Prostate gland (tissue), 2 donors: ENCODE data around the gene NSD2. TPM values are rescaled to one million over a fixed set of nuclear protein-coding genes. Genes with fewer than 3 reads are reported as not detected.

Experiments
- DNase-seq: peaks from one replicate; pipeline ENCODE4 v3.0.0-alpha.2; 2019; ENCODE audit warnings: low spot score
- H3K27ac ChIP-seq, 2 donors: fragments of 200-600 bp; sonication (generic); 2 replicates each; pipeline ENCODE4 v1.5.1; 2017 to 2019
- H3K27me3 ChIP-seq: fragments of 200-600 bp; sonication (generic); replicated peaks from 2 replicates; pipeline ENCODE4 v1.5.1; 2019; ENCODE audit not compliant: insufficient read depth
- H3K36me3 ChIP-seq, 2 donors: fragments of 200-600 bp; sonication (generic); 1 replicate in 1 of 2; 2 replicates in 1 of 2; pipeline versions ENCODE4 v1.5.1 to v1.8.1; 2017 to 2019
- H3K4me1 ChIP-seq: fragments of 200-600 bp; sonication (generic); replicated peaks from 2 replicates; pipeline ENCODE4 v1.5.1; 2019
- H3K4me3 ChIP-seq, 2 donors: fragments of 200-600 bp; sonication (generic); 2 replicates each; pipeline ENCODE4 v1.5.1; 2017 to 2019
- H3K9me3 ChIP-seq: fragments of 200-600 bp; sonication (generic); 2 replicates; pipeline ENCODE4 v1.5.1; 2017
- POLR2A ChIP-seq: fragments of 450-650 bp; IDR thresholded peaks from one replicate; pipeline ENCODE4 v1.6.1; 2016; ENCODE audit warnings: antibody characterized with exemption, mild to moderate bottlenecking
- POLR2AphosphoS5 ChIP-seq: sonication (generic); formaldehyde crosslinking; IDR thresholded peaks from one replicate; pipeline ENCODE4 v1.6.1; 2017; ENCODE audit warnings: antibody characterized with exemption
- WGBS: methylation state at CpG from one replicate; pipeline ENCODE4 v1.1.5; 2018; 5-methylcytosine and 5-hydroxymethylcytosine counted together
- intact Hi-C: fragments of 100-400 bp; cut with DNase I; formaldehyde crosslinking; loops from one replicate; pipeline ENCODE4 v1.14.2; 2022
- total RNA-seq, 2 donors: library from RNA; depleted of rRNA; stranded (reverse); fragments of >200 nt; gene quantifications; one replicate each; pipeline ENCODE4 v1.1.0, GENCODE V29; 2016
- TF ChIP-seq, protein P1 (sequence below), 4 experiments: fragments of 200-600 bp in 2 of 4; fragments of 450-650 bp in 2 of 4; sonication (generic) in 2 of 4; IDR thresholded peaks; 1 replicate in 3 of 4; 2 replicates in 1 of 4; pipeline ENCODE4 v1.5.1; 2016 to 2019; ENCODE audit warnings: antibody characterized with exemption in 4 of 4, mild to moderate bottlenecking in 2 of 4, moderate library complexity in 2 of 4

Gene NSD2
- 10 to 100 TPM; 18.0 to 75.0 TPM for total RNA-seq

DNA sequence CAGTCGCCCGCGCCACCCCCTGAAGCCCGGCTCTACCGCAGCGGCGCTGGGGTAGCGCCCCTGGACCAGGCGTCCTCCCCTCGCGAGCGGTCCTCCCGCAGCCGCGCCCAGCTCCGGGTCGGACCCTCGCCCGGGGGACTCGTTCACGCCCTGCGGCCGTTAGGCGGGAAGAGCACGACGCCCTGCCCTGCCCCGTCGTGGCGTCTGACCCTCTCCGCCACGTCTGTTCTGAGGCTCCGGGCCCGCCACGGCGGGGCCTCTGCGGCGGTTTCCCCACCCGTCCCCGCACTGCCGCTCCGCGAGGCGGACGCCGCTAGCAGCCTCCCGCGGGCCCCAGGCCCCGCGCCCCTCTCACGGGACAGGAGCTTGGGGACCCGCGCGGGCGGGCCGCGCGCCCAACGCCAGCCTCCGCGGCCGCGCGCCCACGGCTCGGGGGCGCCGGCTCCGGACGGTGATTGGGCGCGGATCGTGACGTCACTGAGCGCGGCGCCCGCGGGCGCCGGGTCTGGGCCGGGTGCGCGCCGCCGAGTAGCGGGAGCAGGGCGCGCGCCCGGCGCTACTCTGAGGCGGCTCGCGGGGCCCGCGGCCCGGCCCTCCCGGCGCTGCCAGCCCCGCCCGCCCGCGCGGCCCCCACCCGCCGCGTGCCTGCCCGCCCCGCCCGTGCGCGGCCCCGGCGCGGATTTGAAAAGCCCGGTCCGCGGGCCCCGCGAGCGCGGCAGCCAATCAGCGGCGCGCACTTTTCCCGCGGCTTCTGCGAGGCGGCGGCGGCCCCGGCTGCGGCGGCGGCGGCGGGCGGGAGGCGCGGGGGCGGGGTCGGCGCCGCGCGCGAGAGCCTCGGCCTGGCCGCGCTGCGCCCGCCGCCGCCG is at the start of gene NSD2:
TSS of gene NSD2 (plus strand) at position 816 of the 866 bp plus-strand sequence. CDS start 29,262 bp downstream, outside the sequence.
- intact Hi-C loops: loop anchor here (2.0 kb wide), 1 partner anchor 14 kb away; the partner anchor contains the start of gene LETM1
- DNase-seq: peak; percentile 87
- no peaks in the 10 kb centered on the region for H3K36me3 ChIP-seq
- H3K4me3 ChIP-seq: peak within 1 kb of the TSS; percentile 83 to 93
- peaks cover 2% of the 10 kb centered on the region for H3K4me1 ChIP-seq
- peak; percentile 55 for TF ChIP-seq POLR2A
- TF ChIP-seq POLR2AphosphoS5: no peak
- H3K9me3 ChIP-seq: no peaks in the 10 kb centered on the region
- H3K27ac ChIP-seq: peak within 1 kb of the TSS; percentile 97 to 99
- WGBS: under 1% methylated on average over 83 of the region's 155 CpGs
- H3K27me3 ChIP-seq: no peaks in the 10 kb centered on the region

DNA sequence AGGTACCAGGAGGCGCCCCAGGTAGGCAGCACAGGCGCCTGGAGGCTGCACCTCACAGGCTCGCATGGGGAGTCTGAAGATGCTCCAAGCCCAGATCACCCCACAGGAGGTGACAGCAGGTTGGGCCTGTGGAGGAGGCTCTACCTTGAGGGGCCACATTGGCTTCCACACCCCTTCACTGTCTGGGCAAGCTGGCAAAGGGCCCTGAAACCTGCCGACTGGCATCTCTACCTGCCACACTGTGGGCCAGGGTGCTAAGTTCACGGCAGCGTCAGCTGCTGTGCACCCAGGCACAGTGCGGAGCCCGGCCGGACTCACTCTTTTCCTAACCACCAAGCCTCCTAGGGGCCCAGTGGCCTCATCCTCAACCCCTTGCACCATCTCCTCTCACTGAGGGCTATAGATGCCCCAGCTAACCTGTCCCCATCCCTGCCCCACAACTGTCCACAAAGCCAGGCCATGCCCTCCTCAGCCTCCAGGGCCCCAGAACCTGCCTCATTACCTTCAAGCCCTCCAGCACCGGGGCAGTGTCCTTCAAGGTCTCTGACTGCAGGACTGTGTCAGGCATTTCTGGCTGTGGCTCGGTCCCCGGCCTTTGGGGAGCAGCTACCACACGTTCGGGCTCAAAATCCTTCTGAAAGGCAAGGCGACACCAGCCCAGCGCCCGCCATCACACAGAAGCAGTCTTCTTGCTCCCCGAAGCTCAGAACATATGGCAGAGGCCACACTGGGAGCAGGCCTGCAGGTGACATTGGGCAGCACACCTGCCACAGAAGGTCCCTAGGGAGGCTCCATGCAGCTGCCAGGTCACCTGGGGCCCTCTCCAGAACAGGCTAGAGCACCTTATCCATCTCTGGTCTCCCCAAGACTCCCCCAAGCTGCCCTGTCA is 49.3 kb upstream of the NSD2 start:
- WGBS: 93% methylated on average over 18 of the region's 18 CpGs
- H3K27ac ChIP-seq: no peak overlapping the region
- H3K27me3 ChIP-seq: no peaks in the 10 kb centered on the region
- TF ChIP-seq POLR2A (no peak), POLR2AphosphoS5 (no peak)
- TF ChIP-seq, protein P1, sequence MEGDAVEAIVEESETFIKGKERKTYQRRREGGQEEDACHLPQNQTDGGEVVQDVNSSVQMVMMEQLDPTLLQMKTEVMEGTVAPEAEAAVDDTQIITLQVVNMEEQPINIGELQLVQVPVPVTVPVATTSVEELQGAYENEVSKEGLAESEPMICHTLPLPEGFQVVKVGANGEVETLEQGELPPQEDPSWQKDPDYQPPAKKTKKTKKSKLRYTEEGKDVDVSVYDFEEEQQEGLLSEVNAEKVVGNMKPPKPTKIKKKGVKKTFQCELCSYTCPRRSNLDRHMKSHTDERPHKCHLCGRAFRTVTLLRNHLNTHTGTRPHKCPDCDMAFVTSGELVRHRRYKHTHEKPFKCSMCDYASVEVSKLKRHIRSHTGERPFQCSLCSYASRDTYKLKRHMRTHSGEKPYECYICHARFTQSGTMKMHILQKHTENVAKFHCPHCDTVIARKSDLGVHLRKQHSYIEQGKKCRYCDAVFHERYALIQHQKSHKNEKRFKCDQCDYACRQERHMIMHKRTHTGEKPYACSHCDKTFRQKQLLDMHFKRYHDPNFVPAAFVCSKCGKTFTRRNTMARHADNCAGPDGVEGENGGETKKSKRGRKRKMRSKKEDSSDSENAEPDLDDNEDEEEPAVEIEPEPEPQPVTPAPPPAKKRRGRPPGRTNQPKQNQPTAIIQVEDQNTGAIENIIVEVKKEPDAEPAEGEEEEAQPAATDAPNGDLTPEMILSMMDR (IDR thresholded peaks at IDR 0.05): no peak
- no peaks in the 10 kb centered on the region for H3K4me1 ChIP-seq
- H3K9me3 ChIP-seq: no peaks in the 10 kb centered on the region
- intact Hi-C loops: no loop called here
- DNase-seq: no peak
- no peak overlapping the region for H3K4me3 ChIP-seq
- H3K36me3 ChIP-seq: peaks cover 0 to 4% of the 10 kb centered on the region in 2 donors

DNA sequence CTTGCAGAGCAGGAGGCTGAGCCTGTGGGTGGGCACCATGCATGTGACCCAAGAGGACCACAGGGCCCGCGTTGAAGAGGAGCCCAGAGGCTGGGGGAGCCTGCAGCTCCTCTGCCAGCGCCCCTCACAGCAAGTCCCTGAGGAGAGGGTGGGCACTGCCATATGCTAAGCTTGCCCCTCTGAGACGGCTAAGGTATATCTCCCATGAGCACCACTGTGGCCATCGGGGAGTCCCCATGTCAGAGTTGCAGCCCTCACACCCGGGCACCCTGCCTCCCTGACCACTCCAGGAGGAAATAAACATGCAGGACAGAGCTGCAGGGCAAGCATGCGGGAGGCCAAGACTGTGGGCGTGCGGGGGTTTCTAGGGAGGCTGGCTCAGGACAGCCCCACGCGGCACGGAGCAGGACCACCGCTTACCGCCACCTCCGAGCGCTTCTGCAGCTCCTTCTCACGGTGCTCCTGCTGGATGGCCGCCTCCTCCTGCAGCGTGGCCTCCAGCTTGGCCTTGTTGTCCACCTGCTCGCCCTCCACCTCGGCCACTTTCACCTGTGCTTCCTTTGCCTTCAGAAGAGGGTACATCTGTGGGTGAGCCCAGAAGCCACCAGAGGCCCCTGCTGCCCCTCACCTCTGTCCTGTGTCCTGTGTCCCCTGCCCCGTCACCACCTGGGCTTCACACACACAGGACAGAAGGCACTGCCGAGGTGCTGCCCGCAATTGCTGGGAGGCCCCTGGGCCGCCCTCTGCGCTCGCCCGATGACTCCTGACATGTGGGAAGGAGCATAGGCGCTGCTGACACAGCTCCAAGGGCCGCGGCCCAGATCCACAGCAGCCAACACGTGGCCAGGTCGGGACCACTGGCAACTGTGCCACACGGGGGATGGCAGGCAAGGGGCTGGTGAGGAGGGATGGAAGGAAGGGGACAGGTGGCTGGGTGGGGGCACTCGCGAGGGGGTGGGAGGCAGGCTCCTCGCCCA is 48.3 kb upstream of the NSD2 start:
- H3K4me3 ChIP-seq: no peak overlapping the region
- peaks cover 0 to 4% of the 10 kb centered on the region in 2 donors for H3K36me3 ChIP-seq
- H3K27ac ChIP-seq: no peak overlapping the region
- H3K27me3 ChIP-seq: no peaks in the 10 kb centered on the region
- DNase-seq: no peak
- H3K4me1 ChIP-seq: no peaks in the 10 kb centered on the region
- intact Hi-C loops: no loop called here
- WGBS: 94% methylated on average over 30 of the region's 37 CpGs
- TF ChIP-seq POLR2A (no peak), POLR2AphosphoS5 (no peak)
- TF ChIP-seq, protein P1 (IDR thresholded peaks at IDR 0.05): no peak
- no peaks in the 10 kb centered on the region for H3K9me3 ChIP-seq

DNA sequence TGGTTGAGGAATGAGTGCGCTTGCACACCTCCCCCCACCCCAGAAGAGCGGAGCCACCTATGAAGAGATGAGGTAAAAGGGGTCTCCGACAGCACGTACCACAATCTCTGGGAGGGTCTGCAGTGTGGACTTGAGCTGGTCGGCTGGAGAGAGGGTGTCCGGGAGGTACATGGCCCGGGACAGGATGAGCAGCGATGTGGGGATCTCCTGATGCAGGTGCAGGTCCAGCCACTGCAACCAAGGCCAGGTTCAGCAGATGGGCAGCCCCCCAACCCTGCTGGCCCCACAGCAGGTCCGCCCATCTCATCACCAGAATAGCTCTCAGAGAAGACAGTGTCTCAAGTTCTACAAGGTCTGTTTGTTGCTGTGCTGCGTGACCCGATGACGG is 47.7 kb upstream of the NSD2 start:
- Histone ChIP-seq H3K27ac (no peak overlapping the region), H3K36me3 (peaks cover 0 to 4% of the 10 kb centered on the region in 2 donors), H3K9me3 (no peaks in the 10 kb centered on the region), H3K4me1 (no peaks in the 10 kb centered on the region), H3K4me3 (no peak overlapping the region), H3K27me3 (no peaks in the 10 kb centered on the region)
- TF ChIP-seq POLR2A (no peak), POLR2AphosphoS5 (no peak)
- TF ChIP-seq, protein P1 (IDR thresholded peaks at IDR 0.05): no peak
- 93% methylated on average over 12 of the region's 12 CpGs for WGBS
- intact Hi-C loops: no loop called here
- DNase-seq: no peak
